H9 (cell line): Measurements from ENCODE around the gene LAYN. TPM values are rescaled to one million over a fixed set of nuclear protein-coding genes. Genes with fewer than 3 reads are reported as not detected.

ENCODE experiments used
- DNase-seq: peaks from one replicate; pipeline ENCODE4 v3.0.0-alpha.2; 2017
- H2AFZ ChIP-seq: one replicate; pipeline ENCODE4 v1.6.1; 2013; ENCODE audit warnings: mild to moderate bottlenecking, low read length, control low read depth, moderate library complexity
- H2AK5ac ChIP-seq: 2 replicates; pipeline ENCODE4 v1.6.1; 2013; ENCODE audit warnings: low read length, control low read depth, mixed read lengths; ENCODE audit not compliant: insufficient read length
- H2BK120ac ChIP-seq: one replicate; pipeline ENCODE4 v1.6.1; 2013; ENCODE audit warnings: low read depth, mild to moderate bottlenecking, low read length, control low read depth, inconsistent platforms; ENCODE audit not compliant: poor library complexity, severe bottlenecking
- H2BK12ac ChIP-seq: 2 replicates; pipeline ENCODE4 v1.6.1; 2013; ENCODE audit warnings: low read length, control low read depth, mixed read lengths, low read depth; ENCODE audit not compliant: insufficient read length
- H2BK15ac ChIP-seq: 2 replicates; pipeline ENCODE4 v1.6.1; 2013; ENCODE audit warnings: low read depth, low read length, control low read depth
- H2BK20ac ChIP-seq: one replicate; pipeline ENCODE4 v1.6.1; 2013; ENCODE audit warnings: low read depth, mild to moderate bottlenecking, low read length, control low read depth, inconsistent platforms; ENCODE audit not compliant: poor library complexity, severe bottlenecking
- H2BK5ac ChIP-seq: 2 replicates; pipeline ENCODE4 v1.6.1; 2013; ENCODE audit warnings: low read length, control low read depth, mixed read lengths; ENCODE audit not compliant: insufficient read length
- H3K14ac ChIP-seq: 2 replicates; pipeline ENCODE4 v1.6.1; 2013; ENCODE audit warnings: low read length, control low read depth; ENCODE audit not compliant: insufficient read depth
- H3K18ac ChIP-seq: 2 replicates; pipeline ENCODE4 v1.6.1; 2013; ENCODE audit warnings: low read depth, mild to moderate bottlenecking, mixed read lengths, low read length, control low read depth; ENCODE audit not compliant: insufficient read length
- H3K23ac ChIP-seq: 2 replicates; pipeline ENCODE4 v1.6.1; 2013; ENCODE audit warnings: low read length, control low read depth, mixed read lengths, low read depth; ENCODE audit not compliant: insufficient read length
- H3K23me2 ChIP-seq: 2 replicates; pipeline ENCODE4 v1.6.1; 2013; ENCODE audit warnings: low read depth, mild to moderate bottlenecking, mixed read lengths, low read length, control low read depth; ENCODE audit not compliant: insufficient read length, poor library complexity, severe bottlenecking
- H3K27ac ChIP-seq: 2 replicates; pipeline ENCODE4 v1.5.1; 2013; ENCODE audit warnings: low read length, control low read depth, mixed read lengths, low read depth; ENCODE audit not compliant: insufficient read length
- H3K27me3 ChIP-seq: 2 replicates; pipeline ENCODE4 v1.6.1; 2013; ENCODE audit warnings: low read length, control low read depth, inconsistent platforms; ENCODE audit not compliant: insufficient read depth
- H3K4ac ChIP-seq: 2 replicates; pipeline ENCODE4 v1.6.1; 2013; ENCODE audit warnings: low read depth, mild to moderate bottlenecking, control low read depth, inconsistent platforms, low read length, moderate library complexity
- H3K4me1 ChIP-seq: 2 replicates; pipeline ENCODE4 v1.6.1; 2013; ENCODE audit warnings: low read length, control low read depth, inconsistent platforms; ENCODE audit not compliant: insufficient read depth
- H3K4me2 ChIP-seq: 2 replicates; pipeline ENCODE4 v1.6.1; 2013; ENCODE audit warnings: low read length, control low read depth, mixed read lengths; ENCODE audit not compliant: insufficient read length, insufficient read depth
- H3K56ac ChIP-seq: 2 replicates; pipeline ENCODE4 v1.6.1; 2013; ENCODE audit warnings: low read depth, mild to moderate bottlenecking, mixed read lengths, low read length, control low read depth; ENCODE audit not compliant: insufficient read length
- H3K79me1 ChIP-seq: 2 replicates; pipeline ENCODE4 v1.6.1; 2013; ENCODE audit warnings: low read depth, mild to moderate bottlenecking, moderate library complexity, low read length, control low read depth, inconsistent platforms; ENCODE audit not compliant: insufficient read depth, poor library complexity, severe bottlenecking
- H3K79me2 ChIP-seq: 2 replicates; pipeline ENCODE4 v1.6.1; 2013; ENCODE audit warnings: low read length, control low read depth, inconsistent platforms; ENCODE audit not compliant: insufficient read depth
- H3K9ac ChIP-seq: 2 replicates; pipeline ENCODE4 v1.6.1; 2013; ENCODE audit warnings: low read length, control low read depth, mixed read lengths; ENCODE audit not compliant: insufficient read length; ENCODE audit errors: extremely low read depth
- H3K9me3 ChIP-seq: one replicate; pipeline ENCODE4 v1.6.1; 2013; ENCODE audit warnings: low read depth, low read length, inconsistent platforms; ENCODE audit not compliant: control insufficient read depth
- H3T11ph ChIP-seq: one replicate; pipeline ENCODE4 v1.6.1; 2013; ENCODE audit warnings: mild to moderate bottlenecking, low read length, control low read depth, inconsistent platforms
- H4K20me1 ChIP-seq: one replicate; pipeline ENCODE4 v1.6.1; 2013; ENCODE audit not compliant: control insufficient read depth, insufficient read length, insufficient read depth
- H4K5ac ChIP-seq: 2 replicates; pipeline ENCODE4 v1.6.1; 2013; ENCODE audit warnings: low read depth, mild to moderate bottlenecking, mixed read lengths, low read length, control low read depth; ENCODE audit not compliant: insufficient read length
- H4K8ac ChIP-seq: replicated peaks from 2 replicates; pipeline ENCODE4 v1.6.1; 2013; ENCODE audit warnings: low read length, control low read depth, mixed read lengths, low read depth; ENCODE audit not compliant: insufficient read length
- H4K91ac ChIP-seq: 2 replicates; pipeline ENCODE4 v1.6.1; 2013; ENCODE audit warnings: low read depth, mild to moderate bottlenecking, moderate library complexity, mixed read lengths, low read length, control low read depth; ENCODE audit not compliant: insufficient read length
- H3K27ac Mint-ChIP-seq, 3 experiments: 2 replicates in 2 of 3; 3 replicates in 1 of 3; pipeline ENCODE4 v1.8.0; 2020 to 2021; ENCODE audit warnings: mixed read lengths in 3 of 3, mild to moderate bottlenecking in 1 of 3, moderate library complexity in 1 of 3
- H3K27me3 Mint-ChIP-seq: 2 replicates; pipeline ENCODE4 v1.8.0; 2021; ENCODE audit warnings: low read depth, mild to moderate bottlenecking, moderate library complexity, mixed read lengths
- H3K36me3 Mint-ChIP-seq, 3 experiments: 2 replicates in 2 of 3; 3 replicates in 1 of 3; pipeline ENCODE4 v1.8.0; 2020 to 2021; ENCODE audit warnings: low read depth in 3 of 3, mixed read lengths in 3 of 3; ENCODE audit not compliant: insufficient read depth in 1 of 3
- H3K4me1 Mint-ChIP-seq, 2 experiments: 2 replicates each; pipeline ENCODE4 v1.8.0; 2020; ENCODE audit warnings: mixed read lengths in 2 of 2
- H3K4me3 Mint-ChIP-seq, 2 experiments: 2 replicates in 1 of 2; 3 replicates in 1 of 2; pipeline ENCODE4 v1.8.0; 2020 to 2021; ENCODE audit warnings: mild to moderate bottlenecking in 2 of 2, mixed read lengths in 2 of 2, moderate library complexity in 1 of 2
- H3K9me3 Mint-ChIP-seq, 2 experiments: 2 replicates in 1 of 2; 3 replicates in 1 of 2; pipeline ENCODE4 v1.8.0; 2020; ENCODE audit warnings: mild to moderate bottlenecking in 2 of 2, mixed read lengths in 2 of 2, moderate library complexity in 1 of 2
- CTCF ChIP-seq: fragments of 200-600 bp; sonication (generic); conservative IDR thresholded peaks from 3 replicates; pipeline ENCODE4 v1.8.0; 2021; ENCODE audit warnings: antibody characterized with exemption, mild to moderate bottlenecking
- WGBS: extraction: QIAGEN DNeasy Blood & Tissue Kit; methylation state at CpG from one replicate; pipeline ENCODE4 v1.1.7; 2013; ENCODE audit warnings: missing lambda C conversion rate, low lambda C conversion rate, mixed read lengths; ENCODE audit not compliant: insufficient read length; ENCODE audit errors: extremely low coverage; 5-methylcytosine and 5-hydroxymethylcytosine counted together
- total RNA-seq: library from RNA; stranded (reverse); gene quantifications from 2 replicates; pipeline ENCODE4 v1.2.1, GENCODE V29; 2021

Gene LAYN
- total RNA-seq, 1 experiment from 2014 or later, result 3.1 TPM

- no peak overlapping the region for H3K4ac ChIP-seq
- no peak overlapping the region for H3K23ac ChIP-seq
- no peak overlapping the region for H2BK20ac ChIP-seq
- no peak overlapping the region for H3K4me3 Mint-ChIP-seq
- no peak overlapping the region for H3K27ac Mint-ChIP-seq
- DNase-seq, result no peak
- H3K36me3 Mint-ChIP-seq, result no peaks in the 10 kb centered on the region
- H3K79me2 ChIP-seq, result no peaks in the 10 kb centered on the region
- H3K27me3 ChIP-seq, result no peaks in the 10 kb centered on the region
- no peak overlapping the region for H3K56ac ChIP-seq
- no peak overlapping the region for H2AFZ ChIP-seq
- H3K14ac ChIP-seq, result no peak overlapping the region
- no peak overlapping the region for H3K27ac ChIP-seq
- no peak overlapping the region for H3T11ph ChIP-seq
- no peak overlapping the region for H2BK15ac ChIP-seq
- H3K4me1 ChIP-seq, result no peaks in the 10 kb centered on the region
- H3K4me1 Mint-ChIP-seq, result peaks cover 15% of the 10 kb centered on the region in 2 experiments
- peaks cover 2% of the 10 kb centered on the region; the same call in 1 of the 2 replicates for H3K27me3 Mint-ChIP-seq
- H2BK5ac ChIP-seq, result no peak overlapping the region
- no peaks in the 10 kb centered on the region for H3K79me1 ChIP-seq
- WGBS, result no CpG with 5 or more reads among the region's 5 CpGs
- H4K8ac ChIP-seq, result no peak overlapping the region
- no peak overlapping the region for H2BK120ac ChIP-seq
- H3K9me3 Mint-ChIP-seq, result no peaks in the 10 kb centered on the region
- no peak overlapping the region for H2AK5ac ChIP-seq
- no peak overlapping the region for H3K4me2 ChIP-seq
- no peak overlapping the region for H4K5ac ChIP-seq
- no peaks in the 10 kb centered on the region for H3K9me3 ChIP-seq
- no peak overlapping the region for H3K9ac ChIP-seq
- no peak overlapping the region for H2BK12ac ChIP-seq
- H3K23me2 ChIP-seq, result no peaks in the 10 kb centered on the region
- no peak overlapping the region for H3K18ac ChIP-seq
- no peak overlapping the region for H4K91ac ChIP-seq
- H4K20me1 ChIP-seq, result no peaks in the 10 kb centered on the region
- TF ChIP-seq CTCF, result no peak
These were observed 8.2 kb upstream of the LAYN start for GRCh38 chr11:111532365-111532709.
